ENCODE measurements around the gene HNRNPF. TPM values are rescaled to one million over a fixed set of nuclear protein-coding genes. Genes with fewer than 3 reads are reported as not detected.
"Not testable (repeated sequence)": the region's sequence is repeated elsewhere in the genome, so short reads cannot be mapped to it uniquely, and the experiment has no call there.

The HNRNPF gene
- total RNA-seq, 1 donor from 2014 or later, result 184 TPM

- no peak for DNase-seq (ENCODE audit: low spot score)
These were observed 56.0 kb downstream of the HNRNPF start for GRCh38 chr10:43352951-43353350.

GRCh38 chr10:43351301-43351700 lies 57.7 kb downstream of the HNRNPF start:
- no peak for DNase-seq (ENCODE audit: low spot score)

- no peak for DNase-seq (ENCODE audit: low spot score)
These were observed 58.3 kb downstream of the HNRNPF start for GRCh38 chr10:43350686-43351085.

DNA sequence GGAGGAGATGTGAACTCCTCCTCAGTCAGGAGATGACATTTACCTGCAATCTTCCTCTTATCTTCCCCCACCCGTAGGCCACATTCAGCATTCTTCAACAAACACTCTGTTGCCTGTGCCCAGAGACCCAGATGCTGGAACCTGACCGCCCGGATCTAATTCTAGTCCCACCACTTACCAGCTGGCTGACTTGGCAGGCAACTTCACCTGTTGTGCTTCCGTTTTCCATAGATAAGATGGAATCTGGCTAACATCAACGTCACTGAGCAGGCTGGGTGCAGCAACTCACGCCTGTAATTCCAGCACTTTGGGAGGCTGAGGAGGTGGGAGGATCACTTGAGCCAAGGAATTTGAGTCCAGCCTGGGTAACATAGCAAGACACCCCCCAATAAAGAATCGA lies 58.8 kb downstream of the HNRNPF start:
- DNase-seq (ENCODE audit: low spot score), result no peak

- no peak for DNase-seq (ENCODE audit: low spot score)
These were observed 60.3 kb downstream of the HNRNPF start for GRCh38 chr10:43348511-43349312.

- no peak for DNase-seq (ENCODE audit: low spot score)
These were observed 61.0 kb downstream of the HNRNPF start for GRCh38 chr10:43347997-43348396.

DNA sequence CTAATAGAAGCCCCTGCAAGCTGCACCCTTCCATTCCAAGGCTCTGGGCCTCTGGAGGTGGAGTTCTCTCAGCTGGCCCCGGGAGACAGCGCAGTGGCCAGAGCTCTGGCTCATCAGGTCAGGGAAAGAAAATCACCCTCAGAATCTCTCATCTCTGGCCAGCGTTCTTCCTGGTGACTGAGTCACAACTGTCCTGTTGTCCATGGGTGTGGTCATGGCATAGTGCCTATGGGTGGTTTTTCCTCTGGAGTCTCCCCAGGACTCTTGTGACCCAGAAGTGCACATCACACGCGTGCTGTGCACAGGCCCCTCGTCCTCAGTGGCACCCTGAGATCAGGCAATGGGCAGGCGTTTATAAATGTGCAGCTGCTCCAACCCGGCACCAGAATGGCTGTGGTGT lies 64.9 kb downstream of the HNRNPF start:
- DNase-seq (ENCODE audit: low spot score), result no peak

GRCh38 chr10:43343126-43343525 lies 65.9 kb downstream of the HNRNPF start:
- no peak for DNase-seq (ENCODE audit: low spot score)

GRCh38 chr10:43342279-43343125 lies 66.5 kb downstream of the HNRNPF start:
- no peak for DNase-seq (ENCODE audit: low spot score)

GRCh38 chr10:43341450-43341849 lies 67.5 kb downstream of the HNRNPF start:
- no peak for DNase-seq (ENCODE audit: low spot score)

- no peak for DNase-seq (ENCODE audit: low spot score)
These were observed 68.4 kb downstream of the HNRNPF start for GRCh38 chr10:43340619-43341018.

GRCh38 chr10:43340101-43340500 lies 68.9 kb downstream of the HNRNPF start:
- DNase-seq (ENCODE audit: low spot score), result no peak

- DNase-seq (ENCODE audit: low spot score), result no peak
These were observed 69.8 kb downstream of the HNRNPF start for GRCh38 chr10:43339136-43339535.

DNA sequence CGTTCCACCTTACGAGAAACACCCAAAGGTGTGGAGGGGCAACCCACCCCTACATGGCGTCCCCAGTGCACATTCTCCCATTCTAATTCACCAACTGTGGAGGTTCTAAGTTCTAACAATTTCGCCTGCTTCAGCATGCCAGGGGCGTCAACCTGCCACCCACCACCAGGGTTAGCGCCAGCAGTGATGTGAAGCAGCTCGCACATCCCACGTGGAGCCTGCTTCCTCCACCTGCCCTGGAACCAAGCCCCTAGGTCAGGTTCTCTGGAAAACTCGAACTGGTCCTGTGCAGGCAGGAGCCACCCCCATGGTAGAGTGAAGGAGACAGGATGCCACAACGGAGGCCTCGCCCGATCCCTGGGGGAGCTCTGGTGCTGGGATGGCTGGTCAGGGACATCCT lies 70.9 kb downstream of the HNRNPF start:
- DNase-seq (ENCODE audit: low spot score), result no peak

DNA sequence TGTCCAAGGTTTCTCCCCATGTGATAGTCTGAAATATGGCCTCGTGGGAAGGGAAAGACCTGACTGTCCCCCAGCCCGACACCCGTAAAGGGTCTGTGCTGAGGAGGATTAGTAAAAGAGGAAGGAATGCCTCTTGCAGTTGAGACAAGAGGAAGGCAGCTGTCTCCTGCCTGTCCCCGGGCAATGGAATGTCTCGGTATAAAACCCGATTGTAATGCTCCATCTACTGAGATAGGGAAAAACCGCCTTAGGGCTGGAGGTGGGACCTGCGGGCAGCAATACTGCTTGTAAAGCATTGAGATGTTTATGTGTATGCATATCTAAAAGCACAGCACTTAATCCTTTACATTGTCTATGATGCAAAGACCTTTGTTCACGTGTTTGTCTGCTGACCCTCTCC lies 71.5 kb downstream of the HNRNPF start:
- not testable (repeated sequence) for DNase-seq (ENCODE audit: low spot score)

DNA sequence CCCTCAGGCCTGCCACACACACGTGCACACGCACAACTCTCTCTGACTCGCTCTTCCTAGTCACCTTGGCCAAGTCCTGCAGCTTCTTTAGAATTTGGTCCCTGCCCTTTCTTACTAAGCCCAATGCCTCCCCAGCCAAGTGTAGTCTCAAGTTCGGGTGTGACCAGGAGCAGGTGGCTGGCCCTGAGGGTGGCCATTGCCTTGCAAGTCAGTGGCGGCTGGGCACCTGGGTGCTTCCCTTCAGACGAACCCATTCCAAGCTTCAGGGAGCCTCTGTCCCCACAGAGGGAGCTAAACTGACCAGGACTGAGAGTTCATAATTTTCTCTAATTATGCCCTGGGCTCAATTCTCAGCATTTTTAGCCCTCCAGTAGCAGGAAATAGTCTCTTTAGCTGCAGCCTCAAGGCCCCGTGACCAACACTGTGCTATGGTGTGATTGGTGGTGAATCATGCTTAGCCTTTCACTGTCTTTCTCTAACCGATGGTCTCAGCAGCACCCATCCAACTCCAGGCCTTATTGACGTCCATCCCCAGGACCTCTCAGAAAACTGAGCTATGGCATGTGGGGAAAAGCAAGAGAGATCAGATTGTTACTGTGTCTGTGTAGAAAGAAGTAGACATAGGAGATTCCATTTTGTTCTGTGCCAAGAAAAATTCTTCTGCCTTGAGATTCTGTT lies 72.2 kb downstream of the HNRNPF start:
- DNase-seq (ENCODE audit: low spot score), result no peak

GRCh38 chr10:43336061-43336460 lies 72.9 kb downstream of the HNRNPF start:
- no peak for DNase-seq (ENCODE audit: low spot score)

Other genes with a start within 250 kb of the HNRNPF start
- 1.8 TPM for gene RASGEF1A, start 142.1 kb downstream of the HNRNPF start, total RNA-seq
- gene FXYD4, start 37.5 kb downstream of the HNRNPF start, total RNA-seq, result not detected
- gene ZNF487, start 27.9 kb upstream of the HNRNPF start, total RNA-seq, result 3.9 TPM
- gene ZNF239, start 165.4 kb upstream of the HNRNPF start, total RNA-seq, result 5.5 TPM
- 2.1 TPM for gene ZNF485, start 197.3 kb upstream of the HNRNPF start, total RNA-seq
- 35.1 TPM for gene ZNF32, start 239.7 kb upstream of the HNRNPF start, total RNA-seq

Measured in mesenteric fat pad (tissue), 1 donor.